Hippocampal formation (tissue), 2 donors: ENCODE measurements around the gene SERPINE2.

ENCODE experiments used
- DNase-seq, 2 donors: peaks; one replicate each; lab custom pipeline; 2025; lab: John Stamatoyannopoulos, UW

SERPINE2 gene

DNA sequence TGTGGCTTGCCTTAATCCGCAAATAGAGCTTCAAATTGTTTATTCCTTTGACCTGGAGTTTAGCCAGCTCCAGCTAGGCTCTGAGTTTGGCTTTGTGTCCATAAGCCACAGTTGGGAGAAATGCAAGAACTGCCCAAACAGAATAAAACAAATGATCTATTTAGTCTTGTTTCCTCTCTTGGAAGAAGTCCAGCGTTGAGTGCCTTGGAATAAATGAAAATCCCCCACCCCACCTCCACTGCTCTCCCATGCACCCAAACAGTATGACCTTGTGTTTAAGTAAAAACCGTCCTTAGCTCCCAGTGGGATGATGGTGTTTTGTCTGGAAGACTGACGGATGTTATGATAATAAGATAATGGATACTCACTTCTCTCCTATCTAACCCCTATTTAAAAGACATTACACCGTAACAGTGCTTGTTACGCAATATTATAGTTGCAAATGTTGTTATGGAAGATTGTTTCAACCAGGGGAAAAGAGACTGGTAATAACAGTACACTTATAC, 3.2 kb upstream of the SERPINE2 start:
- DNase-seq: peak; percentile 31 to 56

DNA sequence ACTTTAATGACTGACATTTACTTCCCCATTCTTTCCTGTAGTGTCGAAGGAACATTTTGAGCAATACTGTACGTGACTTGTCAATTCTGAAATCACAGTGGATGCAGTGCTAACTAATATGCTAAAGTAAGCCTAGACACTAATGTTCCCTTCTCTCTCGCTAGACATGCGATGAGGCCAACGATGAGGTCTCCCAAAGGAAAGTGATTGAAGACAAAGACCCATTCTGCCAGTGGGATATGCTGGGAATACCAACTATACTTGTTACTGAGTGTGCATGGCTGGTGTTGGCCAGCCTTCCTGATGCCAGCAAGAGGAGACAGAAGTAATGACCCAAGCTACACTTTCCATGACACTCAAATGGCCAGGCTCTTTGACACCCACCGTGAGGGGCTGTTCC, 2.5 kb upstream of the SERPINE2 start:
- peak; percentile 48 to 75 for DNase-seq

- no peak for DNase-seq
Observed at GRCh38 chr2:224040753-224041152, 1.7 kb upstream of the SERPINE2 start.

DNA sequence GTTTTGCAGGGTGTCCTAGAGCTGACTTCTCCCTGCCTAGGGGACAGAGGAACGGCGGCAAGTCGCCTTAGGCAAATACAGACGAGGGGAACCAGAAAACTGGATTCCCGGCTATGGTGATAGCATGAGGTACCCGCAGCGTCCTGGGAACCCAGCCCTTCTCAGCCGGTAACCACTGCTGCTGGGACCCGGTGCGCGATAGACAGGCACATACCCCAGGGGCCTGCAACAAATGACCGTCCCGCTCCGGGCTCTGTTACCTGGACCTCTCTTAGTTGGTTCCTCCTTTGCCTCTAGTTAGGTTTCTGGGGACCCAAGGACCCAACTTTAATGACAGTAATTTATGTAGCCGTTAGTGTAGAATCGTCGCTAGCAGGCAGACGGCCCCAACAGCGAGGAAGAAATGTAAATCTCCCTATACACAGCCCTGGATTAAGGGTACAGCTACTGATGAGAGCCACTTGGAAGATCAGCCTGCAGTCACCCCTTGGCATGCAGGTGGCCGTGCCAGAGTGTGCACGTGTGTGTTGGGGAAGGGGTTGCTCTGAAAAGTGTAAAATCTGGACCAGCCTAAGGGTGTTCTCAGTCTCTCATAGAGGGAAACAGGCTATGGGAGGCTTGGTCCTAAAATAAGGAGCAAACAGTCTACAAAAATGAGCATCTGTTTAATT, 819 bp upstream of the SERPINE2 start:
- peak in 1 of 2 donors; percentile 62 for DNase-seq

GRCh38 chr2:224038830-224039079, 331 bp downstream of the SERPINE2 start:
- no peak for DNase-seq

- DNase-seq: no peak
Observed at GRCh38 chr2:224038049-224038829, 847 bp downstream of the SERPINE2 start.

DNA sequence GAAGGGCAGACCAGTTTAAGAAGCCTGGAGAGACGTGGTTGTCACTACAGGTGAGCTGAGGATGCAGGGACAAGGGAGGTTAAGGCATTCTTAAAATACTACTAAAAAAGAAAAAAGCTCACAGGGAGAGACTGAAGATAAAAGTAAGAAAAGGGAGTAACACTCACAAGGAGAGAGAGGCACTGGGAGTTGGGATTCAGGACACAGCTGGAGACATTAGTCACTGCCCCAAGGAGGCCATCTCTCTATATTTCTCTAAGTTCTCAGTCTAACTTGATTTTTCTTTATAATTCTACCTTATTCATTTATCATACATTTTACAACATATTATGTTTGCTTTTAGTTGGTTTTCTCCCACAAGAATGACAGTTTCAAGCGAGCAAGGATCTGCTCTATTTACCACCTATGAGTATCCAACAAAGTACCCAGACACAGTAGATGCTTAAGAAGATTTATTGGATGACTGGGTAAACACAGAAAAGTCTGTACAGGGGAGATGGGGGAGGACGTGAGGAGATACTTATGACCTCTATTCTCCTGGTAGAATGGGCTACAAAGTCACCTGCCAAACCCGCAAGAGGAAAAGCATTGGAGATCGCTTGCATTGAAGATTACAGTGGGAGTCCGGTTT, 2.2 kb downstream of the SERPINE2 start:
- DNase-seq: no peak

- DNase-seq: no peak
Observed at GRCh38 chr2:224034017-224034416, 5.1 kb downstream of the SERPINE2 start.

- DNase-seq: no peak
Observed at GRCh38 chr2:224033601-224034000, 5.5 kb downstream of the SERPINE2 start.

DNA sequence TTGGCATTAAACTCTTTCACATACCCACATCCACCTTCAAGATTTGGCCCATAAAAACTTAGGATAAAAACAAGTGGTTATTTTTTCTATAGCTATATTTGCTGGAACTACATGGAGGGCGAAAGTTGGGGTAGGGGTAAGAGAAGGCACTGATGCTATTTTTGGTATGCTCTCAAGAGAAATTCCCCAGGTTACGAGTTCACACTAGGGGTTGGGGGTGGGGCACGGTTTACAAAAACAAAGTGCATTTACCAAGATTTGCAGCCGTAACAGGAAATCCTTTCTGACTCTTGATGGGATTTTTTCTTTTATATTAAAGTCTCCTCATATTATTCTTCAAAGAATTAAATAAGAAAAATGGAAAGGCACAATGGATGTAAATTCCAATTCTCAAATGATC, 6.8 kb downstream of the SERPINE2 start:
- DNase-seq: no peak

DNA sequence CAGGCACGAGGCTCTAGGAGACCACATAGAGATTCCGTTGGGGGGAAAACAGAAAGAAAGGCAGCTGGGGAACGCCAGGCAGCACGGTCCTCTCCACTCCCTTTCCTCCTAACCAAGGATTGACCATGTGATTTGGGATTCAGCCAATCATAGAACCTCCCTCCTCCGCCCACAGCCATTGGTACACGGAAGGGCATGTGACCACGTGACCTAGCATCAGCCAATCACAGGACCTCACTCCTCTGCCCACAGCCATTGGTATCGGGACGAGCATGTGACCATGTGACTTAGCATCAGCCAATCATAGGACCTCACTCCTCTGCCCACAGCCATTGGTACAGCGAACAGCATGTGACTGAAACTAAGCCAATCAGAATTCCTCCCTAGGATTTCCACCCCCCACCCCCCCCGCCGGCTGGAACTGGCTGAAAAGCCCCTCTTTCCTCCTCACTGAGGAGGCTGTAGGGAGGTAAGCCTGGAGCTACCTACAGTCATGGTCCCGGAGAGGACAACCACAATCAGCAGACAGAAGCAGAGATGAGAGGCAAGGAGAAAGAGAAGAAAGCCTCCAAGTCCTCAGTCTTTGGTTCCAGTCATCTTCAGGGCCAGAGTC, 7.6 kb downstream of the SERPINE2 start:
- no peak for DNase-seq

DNA sequence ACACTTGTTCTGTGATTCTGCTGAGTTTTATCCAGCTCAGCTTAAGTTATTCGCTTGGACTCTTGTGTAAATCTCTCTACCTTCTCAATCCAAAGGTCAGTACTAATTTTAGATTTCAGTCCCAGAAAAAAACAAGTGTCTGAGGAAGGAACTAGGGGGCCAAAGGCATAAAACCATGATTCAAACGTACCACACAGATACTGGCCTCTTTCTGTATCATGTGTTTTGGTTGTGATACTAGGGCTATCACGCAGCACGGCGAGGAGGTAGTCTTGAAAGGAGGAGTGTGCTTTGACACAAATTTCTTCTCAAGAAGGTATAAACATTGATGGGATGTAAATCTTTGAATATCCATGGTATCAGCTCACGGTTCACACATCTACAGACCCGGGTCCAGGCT, 8.3 kb downstream of the SERPINE2 start:
- DNase-seq: no peak

DNA sequence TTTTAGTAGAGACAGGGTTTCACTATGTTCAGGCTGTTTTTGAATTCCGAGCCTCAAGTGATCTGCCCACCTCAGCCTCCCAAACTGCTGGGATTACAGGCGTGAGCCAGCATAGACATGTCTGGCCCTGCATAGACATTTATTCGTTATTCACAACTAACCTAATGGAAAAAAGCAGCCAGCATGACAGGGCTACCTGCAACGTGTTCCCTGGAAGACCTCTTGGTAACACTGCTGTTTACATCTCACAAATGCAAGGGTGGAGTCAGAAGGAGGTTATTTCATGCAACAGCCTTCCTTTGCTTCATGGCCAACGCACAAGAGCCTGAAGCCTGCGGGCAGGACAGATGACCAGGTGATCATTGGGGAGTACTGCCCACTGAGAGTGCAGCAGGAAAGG, 9.2 kb downstream of the SERPINE2 start:
- no peak for DNase-seq

DNA sequence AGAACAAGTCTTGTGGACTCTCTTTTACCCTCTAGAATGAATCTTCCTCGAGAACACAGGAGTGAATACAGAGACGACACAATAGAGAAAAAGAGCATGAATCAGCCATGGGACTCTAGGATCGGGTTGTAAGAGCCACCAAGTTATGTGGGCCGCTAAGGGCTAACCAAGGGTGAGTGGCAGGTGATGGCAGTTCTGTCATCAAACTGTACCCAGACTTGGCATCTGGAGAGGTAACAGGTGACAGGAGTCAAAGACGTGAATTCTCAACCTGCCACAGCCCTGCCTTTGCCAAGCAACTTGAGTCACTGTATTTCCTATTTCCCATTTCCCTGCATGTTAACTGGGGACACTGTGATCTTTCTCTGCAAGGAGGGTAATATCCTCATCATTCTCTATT, 11.2 kb downstream of the SERPINE2 start:
- DNase-seq: no peak

DNA sequence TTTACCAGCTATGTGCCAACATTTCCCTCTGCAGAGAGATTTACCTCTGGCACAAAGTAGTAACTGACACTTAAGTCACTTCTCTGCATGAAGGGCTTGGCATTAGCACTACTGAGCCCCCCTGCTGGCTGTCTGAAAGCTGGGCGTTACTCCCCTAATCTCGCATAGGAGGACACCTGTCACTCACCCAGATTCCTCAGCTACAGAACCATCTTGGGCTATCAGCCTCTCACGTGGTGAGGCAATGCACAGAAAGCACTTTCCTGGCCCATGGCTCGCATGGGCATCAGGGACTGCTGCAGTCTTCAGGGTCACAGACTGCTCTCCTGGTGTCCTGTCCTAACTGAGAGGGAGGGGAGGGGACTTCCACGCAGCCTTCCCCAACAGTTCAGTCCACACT, 12.0 kb downstream of the SERPINE2 start:
- DNase-seq: no peak

- no peak for DNase-seq
Observed at GRCh38 chr2:224025874-224026273, 13.2 kb downstream of the SERPINE2 start.

DNA sequence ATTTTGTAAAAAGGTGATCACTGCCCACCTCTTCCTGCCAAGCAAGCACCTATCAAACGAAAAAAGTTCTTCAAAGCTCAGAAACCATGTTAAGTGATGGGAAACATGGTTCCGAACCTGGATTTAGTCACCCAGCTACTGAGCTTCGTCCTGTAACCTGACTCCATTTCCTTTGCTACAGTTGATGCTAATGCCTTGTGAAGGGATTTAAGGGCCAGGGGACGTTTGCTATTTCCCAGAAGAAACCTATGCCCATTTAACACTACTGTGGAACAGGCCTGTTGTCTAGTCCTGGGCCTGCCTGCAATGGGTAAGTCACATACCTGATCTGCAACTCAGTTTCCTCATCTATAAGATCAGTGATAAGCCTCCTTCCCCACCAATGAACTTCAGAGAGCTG, 14.8 kb downstream of the SERPINE2 start:
- no peak for DNase-seq

DNA sequence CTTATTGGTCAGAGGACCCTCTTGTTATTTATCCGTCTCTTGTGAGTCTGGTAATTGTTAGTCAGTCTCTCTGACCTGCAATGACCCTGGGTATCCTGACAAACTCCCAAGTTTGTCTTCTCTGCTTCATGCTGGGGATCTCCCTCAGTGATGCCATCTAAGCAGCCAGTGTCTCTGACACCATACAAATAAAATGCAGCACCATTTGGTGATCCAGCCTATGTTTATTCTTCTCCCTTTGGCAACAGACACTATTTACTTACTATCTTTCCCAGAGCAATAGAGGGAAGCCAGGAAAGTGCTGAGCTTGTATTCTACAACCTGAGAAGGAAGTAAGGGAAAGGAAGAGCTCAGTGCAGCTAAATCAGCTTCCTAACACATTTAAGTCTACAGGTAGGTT, 15.9 kb downstream of the SERPINE2 start:
- DNase-seq: no peak

- DNase-seq: no peak
Observed at GRCh38 chr2:224022486-224022885, 16.6 kb downstream of the SERPINE2 start.

DNA sequence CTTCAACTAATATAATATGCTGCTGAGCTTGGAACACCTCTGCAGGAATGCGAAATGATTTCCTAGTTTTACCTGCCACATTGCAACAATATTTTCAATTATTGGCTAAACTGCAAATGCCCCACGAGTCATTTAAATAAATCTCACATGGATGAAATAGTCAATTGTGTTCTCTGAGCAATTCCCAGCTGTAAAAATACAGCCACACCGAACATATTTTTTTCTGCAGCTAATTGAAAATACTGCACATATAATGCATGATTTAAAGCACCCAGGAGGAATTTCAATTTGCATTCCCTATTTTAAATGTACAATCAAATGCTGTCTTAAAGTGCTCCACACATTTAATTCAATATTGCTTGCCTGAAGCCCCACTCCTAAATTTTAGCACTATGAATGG, 18.6 kb downstream of the SERPINE2 start:
- no peak for DNase-seq

- DNase-seq: no peak
Observed at GRCh38 chr2:224017957-224018356, 21.1 kb downstream of the SERPINE2 start.

DNA sequence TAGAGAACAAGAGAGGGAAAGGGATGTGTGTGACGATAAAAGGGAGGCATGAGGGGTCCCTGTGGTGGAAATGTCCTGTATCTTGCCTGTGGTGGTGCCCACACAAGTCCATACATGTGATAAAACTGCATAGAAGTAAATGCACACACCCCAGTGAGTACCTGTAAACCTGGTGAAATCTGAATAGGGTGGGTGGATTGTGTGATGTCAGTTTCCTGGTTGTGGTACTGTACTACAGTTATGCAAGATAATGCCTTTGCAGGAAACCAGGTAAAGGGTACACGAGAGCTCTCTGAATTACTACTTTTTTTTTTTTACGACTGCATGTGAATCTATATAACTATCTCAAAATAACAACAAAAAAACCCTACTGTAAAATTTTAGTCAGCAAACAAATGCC, 22.1 kb downstream of the SERPINE2 start:
- DNase-seq: no peak

- DNase-seq: no peak
Observed at GRCh38 chr2:224014336-224014735, 24.8 kb downstream of the SERPINE2 start.
